Stimulated activated CD4-positive, alpha-beta T cell treated with anti-CD3 and anti-CD28 coated beads, Interleukin-2, amount 100 ng/mL, for 24 hours (primary cell): ENCODE data around the gene ITGBL1.

ENCODE experiments used
- DNase-seq, 2 donors: peaks; one replicate each; pipeline ENCODE4 v3.0.0-alpha.2; 2020

Gene ITGBL1

GRCh38 chr13:101453784-101454201 lies 1.3 kb downstream of the ITGBL1 start:
- no peak for DNase-seq

GRCh38 chr13:101454767-101455166 lies 2.3 kb downstream of the ITGBL1 start:
- DNase-seq = no peak

- no peak for DNase-seq
Observed at GRCh38 chr13:101455863-101456262, 3.4 kb downstream of the ITGBL1 start.

GRCh38 chr13:101457176-101457575 lies 4.7 kb downstream of the ITGBL1 start:
- DNase-seq = no peak

GRCh38 chr13:101465877-101466276 lies 13.4 kb downstream of the ITGBL1 start:
- DNase-seq = no peak

- DNase-seq = no peak
Observed at GRCh38 chr13:101467415-101467814, 14.9 kb downstream of the ITGBL1 start.

GRCh38 chr13:101473458-101473857 lies 21.0 kb downstream of the ITGBL1 start:
- no peak for DNase-seq

- DNase-seq = no peak
Observed at GRCh38 chr13:101474419-101474957, 22.0 kb downstream of the ITGBL1 start.

GRCh38 chr13:101475536-101475935 lies 23.1 kb downstream of the ITGBL1 start:
- no peak for DNase-seq

- DNase-seq = no peak
Observed at GRCh38 chr13:101481421-101481820, 28.9 kb downstream of the ITGBL1 start.

GRCh38 chr13:101486708-101487437 lies 34.4 kb downstream of the ITGBL1 start:
- DNase-seq = no peak

- DNase-seq = no peak
Observed at GRCh38 chr13:101487438-101487830, 35.0 kb downstream of the ITGBL1 start.

- DNase-seq = no peak
Observed at GRCh38 chr13:101488734-101489133, 36.3 kb downstream of the ITGBL1 start.

- no peak for DNase-seq
Observed at GRCh38 chr13:101489643-101490405, 37.3 kb downstream of the ITGBL1 start.

- DNase-seq = no peak
Observed at GRCh38 chr13:101490406-101491015, 38.0 kb downstream of the ITGBL1 start.

- no peak for DNase-seq
Observed at GRCh38 chr13:101492251-101492910, 39.9 kb downstream of the ITGBL1 start.

- DNase-seq = no peak
Observed at GRCh38 chr13:101493541-101493940, 41.1 kb downstream of the ITGBL1 start.

GRCh38 chr13:101499406-101499805 lies 46.9 kb downstream of the ITGBL1 start:
- DNase-seq = no peak

- DNase-seq = no peak
Observed at GRCh38 chr13:101502618-101503017, 50.1 kb downstream of the ITGBL1 start.

- no peak for DNase-seq
Observed at GRCh38 chr13:101511161-101511560, 58.7 kb downstream of the ITGBL1 start.

GRCh38 chr13:101511766-101512165 lies 59.3 kb downstream of the ITGBL1 start:
- DNase-seq = no peak

- no peak for DNase-seq
Observed at GRCh38 chr13:101512650-101513049, 60.2 kb downstream of the ITGBL1 start.

- DNase-seq = no peak
Observed at GRCh38 chr13:101514100-101514499, 61.6 kb downstream of the ITGBL1 start.
